GM21381 (cell line): Measurements from ENCODE around the gene CD4.
A peak's percentile ranks its signal among the peaks of the same experiment; 100 is the strongest.

Experiments
- ATAC-seq: cut with Tn5 transposase; IDR thresholded peaks from one replicate; pipeline ENCODE4 v1.9.1; 2021; ENCODE audit warnings: mild to moderate bottlenecking, moderate library complexity; ENCODE audit not compliant: unreplicated experiment

The CD4 gene

GRCh38 chr12:6827437-6827911 is 38.1 kb downstream of the CD4 start:
- ATAC-seq, result no peak

GRCh38 chr12:6827982-6828780 is 38.9 kb downstream of the CD4 start, which contains the start of gene P3H3:
Gene P3H3, plus strand, starts transcription at chr12:6828407. Its CDS starts 34 bp downstream, at chr12:6828441.
- no peak for ATAC-seq

- no peak for ATAC-seq
These were observed 39.6 kb downstream of the CD4 start for GRCh38 chr12:6828781-6829535.

GRCh38 chr12:6829536-6830220 is 40.4 kb downstream of the CD4 start:
- ATAC-seq, result no peak

GRCh38 chr12:6830286-6830890 is 41.1 kb downstream of the CD4 start:
- no peak for ATAC-seq

GRCh38 chr12:6830999-6831398 is 41.7 kb downstream of the CD4 start:
- ATAC-seq, result no peak

- no peak for ATAC-seq
These were observed 42.2 kb downstream of the CD4 start for GRCh38 chr12:6831450-6831995.

GRCh38 chr12:6832125-6832524 is 42.8 kb downstream of the CD4 start:
- no peak for ATAC-seq

GRCh38 chr12:6833189-6833890 is 44.0 kb downstream of the CD4 start:
- no peak for ATAC-seq

- ATAC-seq, result no peak
These were observed 44.9 kb downstream of the CD4 start for GRCh38 chr12:6834254-6834653.

- no peak for ATAC-seq
These were observed 45.5 kb downstream of the CD4 start for GRCh38 chr12:6834873-6835272.

- no peak for ATAC-seq
These were observed 47.5 kb downstream of the CD4 start for GRCh38 chr12:6836851-6837250.

- ATAC-seq, result no peak
These were observed 48.2 kb downstream of the CD4 start for GRCh38 chr12:6837370-6838060.

- no peak for ATAC-seq
These were observed 49.5 kb downstream of the CD4 start for GRCh38 chr12:6838854-6839253.

- peak; percentile 83 for ATAC-seq
These were observed 50.3 kb downstream of the CD4 start for GRCh38 chr12:6839482-6840201.

- ATAC-seq, result no peak
These were observed 51.0 kb downstream of the CD4 start for GRCh38 chr12:6840330-6840729.

GRCh38 chr12:6840761-6841515 is 51.6 kb downstream of the CD4 start, which contains the start of gene GNB3:
Gene GNB3, plus strand, starts transcription at chr12:6840925. Its CDS starts 363 bp downstream, at chr12:6841288.
- ATAC-seq, result no peak

- ATAC-seq, result no peak
These were observed 52.7 kb downstream of the CD4 start for GRCh38 chr12:6842075-6842474.
